HepG2 (cell line): Measurements from ENCODE around the gene FGF19. TPM values are rescaled to one million over a fixed set of nuclear protein-coding genes. Genes with fewer than 3 reads are reported as not detected.

Source experiments
- AGO2 ChIP-seq: fragments of 200-400 bp; formaldehyde crosslinking; optimal IDR thresholded peaks from 2 replicates; pipeline ENCODE3; 2017; ENCODE audit warnings: mild to moderate bottlenecking, low read depth, low read length, moderate library complexity
- ATF3 ChIP-seq: sonication (generic); formaldehyde crosslinking; IDR thresholded peaks from 2 replicates; pipeline ENCODE4 v1.4.0; 2020; ENCODE audit warnings: missing genetic modification reagents
- MAFK ChIP-seq, 2 experiments: IDR thresholded peaks in 1 of 2; conservative IDR thresholded peaks in 1 of 2; 2 replicates each; pipeline ENCODE4 v1.6.1; 2011; ENCODE audit warnings: improper control_type of control experiment in 2 of 2, low read length in 2 of 2
- MTF1 ChIP-seq: sonication (generic); formaldehyde crosslinking; IDR thresholded peaks from 2 replicates; pipeline ENCODE4 v1.5.0; 2020; ENCODE audit warnings: missing genetic modification reagents
- NPAS2 ChIP-seq: sonication (generic); formaldehyde crosslinking; IDR thresholded peaks from 2 replicates; pipeline ENCODE4 v1.8.0; 2022; ENCODE audit warnings: mild to moderate bottlenecking, missing genetic modification reagents, borderline replicate concordance
- PAX8 ChIP-seq: sonication (generic); formaldehyde crosslinking; IDR thresholded peaks from 2 replicates; pipeline ENCODE4 v1.8.0; 2022; ENCODE audit warnings: mild to moderate bottlenecking, missing genetic modification reagents, borderline replicate concordance
- RFX1 ChIP-seq: fragments of 450-650 bp; IDR thresholded peaks from 2 replicates; pipeline ENCODE4 v1.6.1; 2017
- TOPORS ChIP-seq: sonication (generic); formaldehyde crosslinking; IDR thresholded peaks from 2 replicates; pipeline ENCODE4 v1.8.0; 2023; ENCODE audit warnings: mild to moderate bottlenecking, missing genetic modification reagents
- ZNF207 ChIP-seq: fragments of 450-650 bp; IDR thresholded peaks from 2 replicates; pipeline ENCODE4 v1.6.1; 2016; ENCODE audit warnings: antibody characterized with exemption, borderline replicate concordance
- ZNF253 ChIP-seq: sonication (generic); formaldehyde crosslinking; IDR thresholded peaks from 2 replicates; pipeline ENCODE4 v1.8.0; 2022; ENCODE audit warnings: mild to moderate bottlenecking, missing genetic modification reagents, borderline replicate concordance
- ZNF33A ChIP-seq: sonication (generic); formaldehyde crosslinking; IDR thresholded peaks from 2 replicates; pipeline ENCODE4 v1.5.1; 2020; ENCODE audit warnings: missing genetic modification reagents, mild to moderate bottlenecking, moderate library complexity, borderline replicate concordance
- ZNF33B ChIP-seq: sonication (generic); formaldehyde crosslinking; IDR thresholded peaks from 2 replicates; pipeline ENCODE4 v1.5.1; 2020; ENCODE audit warnings: mild to moderate bottlenecking, missing genetic modification reagents
- ZNF543 ChIP-seq: sonication (generic); formaldehyde crosslinking; IDR thresholded peaks from 2 replicates; pipeline ENCODE4 v1.4.0; 2020; ENCODE audit warnings: mild to moderate bottlenecking, missing genetic modification reagents
- ZNF816 ChIP-seq: sonication (generic); formaldehyde crosslinking; IDR thresholded peaks from 2 replicates; pipeline ENCODE4 v1.8.0; 2022; ENCODE audit warnings: missing genetic modification reagents, mild to moderate bottlenecking, borderline replicate concordance
- ZNF839 ChIP-seq: sonication (generic); formaldehyde crosslinking; IDR thresholded peaks from 2 replicates; pipeline ENCODE4 v1.4.0; 2020; ENCODE audit warnings: missing genetic modification reagents, mild to moderate bottlenecking, borderline replicate concordance
- polyA plus RNA-seq, 8 experiments: library from polyadenylated mRNA; depleted of rRNA in 3 of 8; stranded (reverse) in 7 of 8; unstranded in 1 of 8; fragments of >200 nt; fragmentation: Illumina TruSeq in 4 of 8; extraction: Trizol in 4 of 8; gene quantifications; 2 replicates each; pipeline versions ENCODE4 v1.2.1 to v1.2.3, GENCODE V29; 2011 to 2016; ENCODE audit warnings: low read depth in 4 of 8, missing spikeins in 1 of 8, mixed read lengths in 1 of 8; ENCODE audit not compliant: insufficient read depth in 1 of 8
- total RNA-seq, 5 experiments: library from RNA; depleted of rRNA; stranded (reverse); fragments of >200 nt; fragmentation: Illumina TruSeq; extraction: Trizol; gene quantifications; 2 replicates each; pipeline ENCODE4 v1.2.3, GENCODE V29; 2016; ENCODE audit warnings: low read depth in 1 of 5
- TF ChIP-seq, protein P1 (sequence below): sonication (generic); formaldehyde crosslinking; IDR thresholded peaks from one replicate; pipeline ENCODE4 v1.5.1; 2020; ENCODE audit warnings: mild to moderate bottlenecking, missing genetic modification reagents; ENCODE audit errors: not compliant biosample characterization
- TF ChIP-seq, protein P2 (sequence below): sonication (generic); formaldehyde crosslinking; conservative IDR thresholded peaks from 2 replicates; pipeline ENCODE4 v1.8.0; 2022; ENCODE audit warnings: missing genetic modification reagents

The FGF19 gene
- total and polyA plus RNA-seq, 2 of the 13 experiments (the other 11 are each of a cell fraction or from before 2014, with no cell fraction given) = 0.07 TPM; not detected in 1

GRCh38 chr11:69674886-69675714 lies 28.7 kb downstream of the FGF19 start, which contains the start of gene LTO1 (continued):
- TF ChIP-seq, protein P1, sequence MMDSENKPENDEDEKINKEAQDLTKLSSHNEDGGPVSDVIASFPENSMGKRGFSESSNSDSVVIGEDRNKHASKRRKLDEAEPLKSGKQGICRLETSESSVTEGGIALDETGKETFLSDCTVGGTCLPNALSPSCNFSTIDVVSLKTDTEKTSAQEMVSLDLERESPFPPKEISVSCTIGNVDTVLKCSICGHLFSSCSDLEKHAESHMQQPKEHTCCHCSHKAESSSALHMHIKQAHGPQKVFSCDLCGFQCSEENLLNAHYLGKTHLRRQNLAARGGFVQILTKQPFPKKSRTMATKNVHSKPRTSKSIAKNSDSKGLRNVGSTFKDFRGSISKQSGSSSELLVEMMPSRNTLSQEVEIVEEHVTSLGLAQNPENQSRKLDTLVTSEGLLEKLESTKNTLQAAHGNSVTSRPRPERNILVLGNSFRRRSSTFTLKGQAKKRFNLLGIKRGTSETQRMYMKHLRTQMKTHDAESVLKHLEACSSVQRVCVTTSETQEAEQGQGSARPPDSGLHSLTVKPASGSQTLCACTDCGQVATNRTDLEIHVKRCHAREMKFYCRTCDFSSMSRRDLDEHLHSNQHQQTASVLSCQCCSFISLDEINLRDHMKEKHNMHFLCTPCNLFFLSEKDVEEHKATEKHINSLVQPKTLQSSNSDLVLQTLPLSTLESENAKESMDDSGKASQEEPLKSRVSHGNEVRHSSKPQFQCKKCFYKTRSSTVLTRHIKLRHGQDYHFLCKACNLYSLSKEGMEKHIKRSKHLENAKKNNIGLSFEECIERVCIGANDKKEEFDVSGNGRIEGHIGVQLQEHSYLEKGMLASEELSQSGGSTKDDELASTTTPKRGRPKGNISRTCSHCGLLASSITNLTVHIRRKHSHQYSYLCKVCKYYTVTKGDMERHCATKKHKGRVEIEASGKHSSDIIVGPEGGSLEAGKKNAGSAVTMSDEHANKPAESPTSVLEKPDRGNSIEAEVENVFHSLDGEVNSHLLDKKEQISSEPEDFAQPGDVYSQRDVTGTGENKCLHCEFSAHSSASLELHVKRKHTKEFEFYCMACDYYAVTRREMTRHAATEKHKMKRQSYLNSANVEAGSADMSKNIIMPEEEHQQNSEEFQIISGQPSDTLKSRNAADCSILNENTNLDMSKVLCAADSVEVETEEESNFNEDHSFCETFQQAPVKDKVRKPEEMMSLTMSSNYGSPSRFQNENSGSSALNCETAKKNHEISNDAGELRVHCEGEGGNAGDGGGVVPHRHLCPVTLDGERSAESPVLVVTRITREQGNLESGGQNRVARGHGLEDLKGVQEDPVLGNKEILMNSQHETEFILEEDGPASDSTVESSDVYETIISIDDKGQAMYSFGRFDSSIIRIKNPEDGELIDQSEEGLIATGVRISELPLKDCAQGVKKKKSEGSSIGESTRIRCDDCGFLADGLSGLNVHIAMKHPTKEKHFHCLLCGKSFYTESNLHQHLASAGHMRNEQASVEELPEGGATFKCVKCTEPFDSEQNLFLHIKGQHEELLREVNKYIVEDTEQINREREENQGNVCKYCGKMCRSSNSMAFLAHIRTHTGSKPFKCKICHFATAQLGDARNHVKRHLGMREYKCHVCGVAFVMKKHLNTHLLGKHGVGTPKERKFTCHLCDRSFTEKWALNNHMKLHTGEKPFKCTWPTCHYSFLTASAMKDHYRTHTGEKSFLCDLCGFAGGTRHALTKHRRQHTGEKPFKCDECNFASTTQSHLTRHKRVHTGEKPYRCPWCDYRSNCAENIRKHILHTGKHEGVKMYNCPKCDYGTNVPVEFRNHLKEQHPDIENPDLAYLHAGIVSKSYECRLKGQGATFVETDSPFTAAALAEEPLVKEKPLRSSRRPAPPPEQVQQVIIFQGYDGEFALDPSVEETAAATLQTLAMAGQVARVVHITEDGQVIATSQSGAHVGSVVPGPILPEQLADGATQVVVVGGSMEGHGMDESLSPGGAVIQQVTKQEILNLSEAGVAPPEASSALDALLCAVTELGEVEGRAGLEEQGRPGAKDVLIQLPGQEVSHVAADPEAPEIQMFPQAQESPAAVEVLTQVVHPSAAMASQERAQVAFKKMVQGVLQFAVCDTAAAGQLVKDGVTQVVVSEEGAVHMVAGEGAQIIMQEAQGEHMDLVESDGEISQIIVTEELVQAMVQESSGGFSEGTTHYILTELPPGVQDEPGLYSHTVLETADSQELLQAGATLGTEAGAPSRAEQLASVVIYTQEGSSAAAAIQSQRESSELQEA (CRISPR knock-in tag) = no peak
- TF ChIP-seq ZNF253 (CRISPR knock-in tag) (no peak), ZNF839 (CRISPR knock-in tag) (no peak), TOPORS (CRISPR knock-in tag) (peak; percentile 92; the same call in 1 of the 2 replicates), ZNF207 (no peak), MTF1 (CRISPR knock-in tag) (peak; percentile 30; the same call in 1 of the 2 replicates), MAFK (conservative IDR thresholded peaks at IDR 0.05 in 1 of 2, IDR thresholded peaks at IDR 0.05 in 1 of 2; ENCODE audit: low read length in 2 of 2) (no peak), ZNF33A (CRISPR knock-in tag) (peak; percentile 81; the same call in 1 of the 2 replicates), RFX1 (no peak), ZNF816 (no peak; the same call in 1 of the 2 replicates), NPAS2 (CRISPR knock-in tag) (no peak), ZNF33B (CRISPR knock-in tag) (peak; percentile 22), AGO2 (peak; percentile 77), ZNF543 (CRISPR knock-in tag) (peak; percentile 80; the same call in 1 of the 2 replicates), PAX8 (peak; percentile 71; the same call in 1 of the 2 replicates), ATF3 (peak; percentile 29; the same call in 1 of the 2 replicates)
- TF ChIP-seq, protein P2, sequence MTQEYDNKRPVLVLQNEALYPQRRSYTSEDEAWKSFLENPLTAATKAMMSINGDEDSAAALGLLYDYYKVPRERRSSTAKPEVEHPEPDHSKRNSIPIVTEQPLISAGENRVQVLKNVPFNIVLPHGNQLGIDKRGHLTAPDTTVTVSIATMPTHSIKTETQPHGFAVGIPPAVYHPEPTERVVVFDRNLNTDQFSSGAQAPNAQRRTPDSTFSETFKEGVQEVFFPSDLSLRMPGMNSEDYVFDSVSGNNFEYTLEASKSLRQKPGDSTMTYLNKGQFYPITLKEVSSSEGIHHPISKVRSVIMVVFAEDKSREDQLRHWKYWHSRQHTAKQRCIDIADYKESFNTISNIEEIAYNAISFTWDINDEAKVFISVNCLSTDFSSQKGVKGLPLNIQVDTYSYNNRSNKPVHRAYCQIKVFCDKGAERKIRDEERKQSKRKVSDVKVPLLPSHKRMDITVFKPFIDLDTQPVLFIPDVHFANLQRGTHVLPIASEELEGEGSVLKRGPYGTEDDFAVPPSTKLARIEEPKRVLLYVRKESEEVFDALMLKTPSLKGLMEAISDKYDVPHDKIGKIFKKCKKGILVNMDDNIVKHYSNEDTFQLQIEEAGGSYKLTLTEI (CRISPR knock-in tag) = no peak
